Muscle of arm (tissue), 12 donors: ENCODE data around the gene SH3BP4. TPM values are rescaled to one million over a fixed set of nuclear protein-coding genes. Genes with fewer than 3 reads are reported as not detected.
A peak's percentile ranks its signal among the peaks of the same experiment; 100 is the strongest.

Experiments used
- DNase-seq: peaks from one replicate; pipeline ENCODE4 v3.0.0-alpha.2; 2013
- polyA plus RNA-seq, 12 donors: library from polyadenylated mRNA; unstranded; fragments of 120-200 nt; gene quantifications; one replicate each; pipeline ENCODE4 v1.2.1, GENCODE V29; 2013; ENCODE audit not compliant: insufficient read length in 12 of 12

SH3BP4 gene
- polyA plus RNA-seq, 12 donors = 14.7 to 34.0 (median 17.1) TPM; not detected in 1

DNA sequence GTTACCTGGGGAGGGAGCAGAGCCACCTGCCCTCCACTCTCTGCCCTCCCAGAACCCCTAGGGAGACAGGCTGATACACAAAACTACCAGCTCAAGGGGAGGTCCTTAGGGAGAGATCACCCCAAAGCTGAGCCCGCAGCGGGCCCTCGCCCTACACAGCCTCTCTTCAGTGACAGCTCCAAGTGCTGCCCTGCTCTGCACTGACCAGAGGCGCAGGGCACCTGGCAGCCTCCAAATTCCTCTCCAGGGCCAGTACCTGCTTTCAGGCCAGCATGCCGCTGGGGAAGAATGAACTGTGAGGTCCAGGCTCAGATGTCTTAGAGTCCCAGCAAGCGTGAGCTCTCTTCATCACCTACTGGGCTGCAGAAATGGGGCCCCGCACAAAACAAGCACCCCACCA is 11.3 kb upstream of the SH3BP4 start:
- DNase-seq = no peak

DNA sequence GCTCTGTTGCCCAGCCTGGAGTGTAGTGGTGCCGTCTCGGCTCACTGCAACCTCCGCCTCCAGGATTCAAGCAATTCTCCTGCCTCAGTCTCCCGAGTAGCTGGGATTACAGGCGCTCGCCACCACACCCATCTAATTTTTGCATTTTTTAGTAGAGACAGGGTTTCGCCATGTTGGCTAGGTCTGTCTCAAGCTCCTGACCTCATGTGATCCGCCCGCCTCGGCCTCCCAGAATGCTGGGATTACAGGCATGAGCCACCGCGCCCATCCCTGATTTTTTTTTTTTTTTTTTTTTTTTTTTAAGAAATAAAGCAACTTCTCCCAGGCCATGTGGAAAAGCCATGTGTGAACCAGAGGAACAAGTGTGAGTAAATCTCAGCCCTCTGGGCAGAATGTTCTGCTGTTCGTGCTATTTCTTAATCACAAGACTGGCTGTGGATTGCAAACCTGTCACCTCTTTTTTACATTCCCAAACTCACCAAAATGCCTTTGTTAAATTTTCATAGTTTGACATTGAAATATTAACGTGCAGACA is 6.4 kb upstream of the SH3BP4 start:
- no peak for DNase-seq

DNA sequence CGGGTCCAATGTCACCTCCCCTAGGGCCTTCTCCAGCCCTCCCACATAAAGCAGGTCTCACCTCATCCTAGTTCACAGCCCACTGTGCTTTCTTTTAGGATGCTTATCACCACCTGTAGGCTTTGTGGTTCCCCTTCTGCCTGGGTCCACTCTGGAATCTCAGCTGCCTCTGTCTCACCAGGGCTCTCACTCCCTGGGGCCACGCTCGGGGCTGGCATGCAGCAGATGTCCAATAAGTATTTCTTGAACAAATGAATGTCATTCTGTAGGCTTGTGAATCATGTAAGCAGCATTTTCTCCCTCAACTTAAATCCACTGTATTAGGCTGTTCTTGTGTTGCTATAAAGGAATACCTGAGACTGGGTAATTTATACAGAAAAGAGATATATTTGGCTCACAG is 4.3 kb upstream of the SH3BP4 start:
- DNase-seq = no peak

DNA sequence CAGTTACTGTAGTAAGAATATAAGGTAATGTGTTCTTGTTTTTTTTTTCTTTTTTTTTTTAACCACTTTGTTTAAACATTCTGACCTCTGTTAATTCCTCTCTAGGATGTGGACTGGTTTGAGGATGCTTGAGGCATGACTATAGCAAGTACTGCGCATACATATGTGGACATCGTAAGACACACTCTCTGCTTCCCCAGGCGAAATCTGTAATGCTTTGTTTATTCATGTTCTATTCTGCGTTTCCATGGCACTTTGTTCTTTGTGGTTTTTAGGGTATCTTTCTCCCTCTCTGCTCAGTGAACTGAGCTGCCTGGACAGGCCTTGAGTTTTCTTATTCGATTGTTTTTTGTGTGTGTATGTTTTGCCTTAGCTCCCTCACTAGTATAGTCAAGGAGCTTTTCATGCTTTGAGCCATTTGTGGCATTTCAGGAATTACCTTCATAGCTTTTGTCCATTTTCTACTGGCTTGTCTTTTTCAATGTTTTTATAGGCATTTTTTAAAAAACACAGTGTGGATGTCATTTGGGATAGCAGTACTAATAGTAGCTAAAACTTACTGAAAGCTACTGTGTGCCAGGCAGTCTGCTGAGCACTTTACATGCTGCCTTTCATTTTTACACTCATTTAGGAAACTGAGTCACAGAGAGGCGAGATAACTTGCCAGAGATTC is 1.9 kb upstream of the SH3BP4 start:
- DNase-seq = no peak

DNA sequence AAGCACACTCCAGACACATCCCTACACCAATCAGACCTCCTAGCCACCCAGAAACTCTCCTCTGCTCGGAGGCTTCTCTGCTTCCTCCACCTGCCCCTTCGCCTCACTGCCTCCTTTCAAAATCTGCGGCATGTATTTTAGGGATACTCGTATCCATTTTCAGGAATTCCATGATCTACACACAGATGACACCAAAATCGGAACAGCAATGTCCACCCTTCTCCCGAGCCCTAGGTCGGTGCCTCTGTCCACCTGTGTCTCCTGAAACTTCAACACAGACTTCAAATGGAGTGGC is 1.4 kb upstream of the SH3BP4 start:
- DNase-seq = no peak

DNA sequence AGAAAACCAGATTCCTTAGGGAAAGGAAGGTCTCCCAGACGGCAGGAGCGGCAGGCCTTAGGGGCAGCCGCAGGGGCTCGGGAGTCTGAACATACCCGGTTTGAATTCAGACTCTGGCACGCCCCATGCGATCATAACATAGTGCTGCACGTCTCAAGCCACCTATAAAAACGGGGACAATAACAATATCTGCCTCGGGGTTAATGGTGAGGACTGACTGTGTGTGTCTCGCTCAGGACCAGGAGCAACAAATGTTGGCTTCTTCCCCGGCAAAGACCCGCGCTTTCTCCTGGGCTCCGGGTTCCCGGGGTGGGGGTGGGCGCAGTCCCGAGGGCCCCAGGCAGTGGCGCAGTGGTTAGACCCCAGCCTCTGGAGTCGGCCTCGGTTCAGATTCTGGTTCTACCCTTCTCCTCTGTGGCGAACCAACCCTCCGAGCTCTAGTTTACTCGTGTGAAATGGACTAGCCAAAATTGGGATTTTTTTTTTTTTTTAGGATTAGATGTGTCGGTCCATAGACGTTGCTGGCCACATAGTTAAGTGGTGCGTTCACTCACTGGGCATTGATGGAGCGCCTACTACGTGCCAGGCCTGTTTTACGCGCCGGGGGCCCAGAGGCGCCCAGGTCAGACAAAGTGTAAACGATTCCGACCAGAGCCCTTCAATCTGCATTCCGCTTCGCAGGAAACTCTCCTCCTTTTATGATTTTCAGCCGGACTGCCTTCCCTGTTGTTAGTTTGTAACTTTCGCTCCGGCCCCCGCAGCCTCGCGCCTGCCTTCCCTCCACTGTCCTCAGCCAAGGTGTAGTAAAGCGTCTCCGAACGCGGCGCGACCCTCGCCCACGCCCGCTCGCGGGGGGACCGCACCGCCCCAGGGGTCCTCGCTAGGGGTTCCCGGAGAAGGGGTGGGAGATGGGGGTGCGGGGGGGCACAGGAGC is 820 bp upstream of the SH3BP4 start:
- DNase-seq = no peak

DNA sequence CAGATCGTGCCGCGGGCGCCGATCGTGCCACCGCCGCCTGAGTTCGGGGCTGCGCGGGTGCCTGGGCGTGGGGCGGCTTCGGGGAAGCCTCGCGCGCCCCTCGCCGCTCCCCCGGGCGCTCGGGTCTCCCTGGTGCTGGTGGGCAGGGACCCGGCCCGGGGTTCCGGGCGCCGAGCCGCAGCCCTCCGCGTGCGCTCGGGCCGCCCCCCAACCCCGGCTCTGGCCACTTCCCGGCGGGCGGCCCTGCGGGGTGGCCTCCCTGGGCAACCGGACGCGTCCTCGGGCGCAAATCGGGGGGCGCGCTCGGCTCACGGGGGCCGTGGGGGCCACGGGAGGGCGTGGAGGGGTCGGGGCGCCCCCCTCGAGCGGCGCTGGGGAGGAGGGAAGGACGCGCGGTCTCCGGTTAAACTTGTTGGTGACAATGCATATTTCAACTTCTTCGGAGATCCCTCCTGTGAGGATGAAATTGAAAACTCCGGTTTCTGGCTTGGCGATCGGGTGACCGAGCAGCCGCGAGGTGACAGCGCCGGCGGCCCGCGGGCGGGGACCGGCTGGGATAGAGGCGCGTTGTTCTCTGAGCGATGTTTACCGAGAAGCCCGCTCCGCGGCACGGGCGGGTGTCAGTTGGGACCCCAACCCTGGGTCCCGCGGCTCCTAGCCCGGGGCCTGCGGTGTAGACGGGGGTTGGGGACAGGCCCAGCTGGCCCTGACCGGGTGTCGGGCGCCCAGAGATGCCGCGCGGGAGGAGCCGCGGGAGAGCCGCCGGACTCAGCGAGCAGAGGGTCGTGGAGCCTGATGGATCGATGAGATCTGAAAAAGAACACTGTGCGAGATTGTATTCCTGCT is 676 bp downstream of the SH3BP4 start:
- no peak for DNase-seq

DNA sequence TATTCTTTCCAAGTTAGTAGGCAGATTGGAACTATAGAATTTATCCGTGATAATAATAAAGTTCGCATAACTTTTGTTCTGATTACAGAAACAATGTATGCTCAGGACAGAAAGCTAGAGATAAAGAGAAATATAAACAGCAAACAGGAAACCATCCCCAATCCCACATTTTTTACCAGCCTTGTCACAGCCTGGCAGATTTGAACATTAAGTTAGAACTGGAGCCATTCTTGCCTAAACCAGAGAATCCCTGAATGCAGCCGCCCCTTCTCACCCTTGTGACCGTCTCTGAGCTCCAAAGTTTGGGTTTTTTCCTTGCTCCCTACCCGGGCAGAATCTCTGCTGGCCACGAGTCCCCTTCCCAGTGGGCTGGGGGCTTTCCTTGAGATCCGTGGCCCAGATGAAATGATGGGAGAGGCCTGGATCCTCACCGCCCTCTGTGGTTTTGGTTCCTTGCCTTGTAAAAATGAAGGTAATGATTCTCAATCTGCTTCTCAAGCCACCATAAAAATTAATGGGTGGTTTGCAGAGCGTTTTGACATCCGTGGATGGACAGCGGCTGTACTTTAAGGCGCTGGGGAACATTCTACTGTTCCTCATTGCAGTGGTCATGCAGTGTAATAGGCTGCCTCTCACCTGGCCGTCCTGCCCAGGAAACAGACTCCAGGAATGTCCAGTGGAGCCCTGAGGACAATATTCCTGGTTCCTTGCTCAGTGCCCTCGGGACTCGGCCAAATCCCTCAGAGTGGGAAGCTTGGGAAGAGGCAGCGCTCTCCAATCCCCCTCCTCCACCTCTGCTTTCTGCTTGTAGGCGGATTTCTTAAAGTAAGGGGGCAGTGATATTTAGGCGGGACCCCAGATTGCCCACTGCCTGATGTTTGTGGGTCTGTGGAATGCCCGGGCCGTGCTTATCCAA is 1.6 kb downstream of the SH3BP4 start:
- no peak for DNase-seq

DNA sequence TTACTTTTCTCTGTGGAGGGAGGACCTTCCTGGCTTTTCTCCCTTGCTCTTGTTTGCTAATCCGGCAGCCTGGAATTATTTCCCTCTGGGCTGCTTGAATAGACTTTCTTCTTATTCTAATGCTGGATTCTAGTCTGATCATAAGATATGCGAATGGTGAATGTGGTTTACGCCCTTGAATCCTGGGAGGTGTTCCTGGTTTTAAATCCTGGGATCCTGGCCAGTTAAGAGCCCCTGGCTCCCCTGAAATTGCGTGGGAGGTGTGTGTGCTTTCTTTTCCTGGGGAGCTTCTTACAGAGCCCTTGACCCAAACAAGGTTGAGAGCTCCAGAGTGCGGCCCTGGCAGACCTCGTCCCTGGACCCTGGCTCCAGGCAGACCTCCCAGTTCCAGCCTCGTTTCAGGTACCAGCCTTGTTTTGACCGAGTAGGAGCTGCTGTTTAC is 2.8 kb downstream of the SH3BP4 start:
- DNase-seq = no peak

DNA sequence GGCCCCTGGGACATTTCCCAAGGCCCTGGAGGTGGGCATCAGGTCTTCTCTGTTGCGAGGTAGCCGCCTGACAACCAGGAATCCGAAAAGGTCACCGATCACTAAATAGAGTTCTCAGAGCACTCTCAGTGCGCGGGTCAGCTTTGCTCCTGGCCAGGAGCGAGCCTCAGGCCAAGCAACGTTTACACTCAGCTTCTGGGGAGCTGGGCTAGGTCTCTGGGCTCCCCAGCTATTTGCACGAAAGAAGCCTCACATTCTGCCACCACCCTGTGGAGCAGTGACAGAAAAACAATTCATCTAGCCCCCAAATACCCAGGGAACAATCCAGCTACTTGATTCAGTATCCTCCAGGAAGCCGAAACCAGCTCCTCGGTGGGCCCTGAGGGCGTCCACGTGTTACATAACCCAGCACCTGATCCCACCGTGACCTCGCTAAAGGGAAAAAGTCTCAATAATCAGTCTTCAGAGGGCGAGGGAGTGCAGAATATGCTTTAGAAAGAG is 3.3 kb downstream of the SH3BP4 start:
- DNase-seq = no peak

DNA sequence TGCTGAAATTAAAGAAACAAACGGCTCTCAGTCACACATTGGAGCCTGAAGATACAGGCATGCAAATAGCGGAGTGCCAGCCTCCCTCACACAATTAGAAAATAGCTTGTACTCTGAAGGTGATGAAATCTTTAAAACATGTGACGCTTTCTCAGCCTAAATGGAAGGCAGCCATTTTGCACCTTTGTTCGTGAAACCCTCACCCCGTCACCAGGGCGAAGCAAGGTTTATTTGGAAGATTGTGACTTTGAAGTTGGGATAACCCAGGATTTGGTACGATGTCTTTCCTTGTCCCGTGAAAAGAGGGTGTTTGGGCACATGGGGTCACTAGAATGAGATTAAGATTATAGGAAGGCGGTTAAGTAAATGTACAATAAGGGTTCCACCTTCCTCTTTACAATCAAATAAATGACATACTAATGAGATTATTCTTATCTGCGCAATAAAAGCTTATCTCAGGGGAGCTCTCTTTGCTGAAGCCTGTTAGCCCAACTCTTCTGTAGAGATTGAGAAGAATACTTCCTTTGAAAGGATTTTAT is 4.2 kb downstream of the SH3BP4 start:
- DNase-seq = no peak

DNA sequence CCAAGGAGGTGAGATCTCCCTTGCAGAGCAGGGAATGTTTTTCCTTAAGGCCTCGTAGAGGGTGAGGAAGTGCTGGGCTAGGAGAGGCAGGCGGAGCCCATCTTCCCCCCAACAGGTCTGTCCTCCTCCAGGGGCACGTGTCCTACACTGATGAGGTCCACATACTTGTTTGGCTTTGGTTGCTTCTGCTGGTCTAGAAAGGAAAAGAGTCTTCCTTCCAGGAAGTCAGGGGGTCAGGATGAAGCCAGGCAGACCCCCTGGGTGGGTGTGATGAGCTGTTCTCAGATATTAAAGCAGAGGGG is 6.0 kb downstream of the SH3BP4 start:
- no peak for DNase-seq

DNA sequence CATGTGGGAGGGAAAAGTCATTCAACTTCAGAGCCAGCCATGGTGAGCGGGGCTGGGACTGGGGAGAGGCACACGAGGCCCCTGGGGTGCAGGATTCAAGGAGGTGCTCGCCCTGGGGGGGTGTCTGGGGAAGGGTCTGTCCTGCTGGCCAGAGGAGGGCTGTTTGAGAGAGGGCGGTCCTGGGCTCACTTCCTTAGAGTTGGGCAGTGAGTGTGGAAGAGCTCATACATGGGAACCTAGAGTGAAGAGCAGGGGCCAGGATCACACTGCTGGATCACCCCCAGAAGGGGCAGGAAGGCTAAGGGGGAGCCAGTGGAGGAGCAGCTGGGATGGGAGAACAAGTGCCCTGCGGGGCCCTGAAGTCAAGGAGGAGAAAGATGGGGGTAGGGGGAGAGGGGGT is 6.5 kb downstream of the SH3BP4 start:
- no peak for DNase-seq

DNA sequence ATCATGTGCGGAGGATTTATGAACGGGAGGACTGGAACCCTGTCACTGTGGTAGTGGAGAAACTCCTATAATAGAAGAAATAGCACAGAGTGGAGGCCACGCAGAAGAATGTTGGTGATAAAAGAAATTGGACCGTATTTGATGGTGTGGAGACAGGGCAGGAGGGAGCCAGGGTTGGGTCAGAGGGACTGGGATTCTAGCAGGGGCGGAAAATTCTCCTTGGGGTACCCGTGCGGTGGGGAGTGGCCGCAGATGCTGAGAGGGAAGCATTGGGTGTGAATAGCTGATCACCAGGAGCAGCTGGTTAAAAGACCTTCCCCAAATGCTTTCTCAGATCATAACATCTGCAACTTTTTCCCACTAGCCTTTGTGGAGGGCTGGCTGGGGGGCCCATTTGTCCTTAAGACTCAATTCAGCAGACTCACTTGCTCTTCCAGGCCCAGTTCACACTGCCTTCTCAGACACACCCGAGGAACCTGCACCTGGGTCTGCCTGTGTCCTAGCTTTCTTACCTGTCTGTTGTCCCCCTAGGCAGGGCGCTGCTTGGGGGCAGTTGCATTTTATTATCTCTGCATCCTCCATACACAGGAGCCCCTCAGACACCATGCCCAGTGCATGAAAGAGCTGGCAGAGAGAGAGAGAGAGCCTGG is 7.1 kb downstream of the SH3BP4 start:
- no peak for DNase-seq

DNA sequence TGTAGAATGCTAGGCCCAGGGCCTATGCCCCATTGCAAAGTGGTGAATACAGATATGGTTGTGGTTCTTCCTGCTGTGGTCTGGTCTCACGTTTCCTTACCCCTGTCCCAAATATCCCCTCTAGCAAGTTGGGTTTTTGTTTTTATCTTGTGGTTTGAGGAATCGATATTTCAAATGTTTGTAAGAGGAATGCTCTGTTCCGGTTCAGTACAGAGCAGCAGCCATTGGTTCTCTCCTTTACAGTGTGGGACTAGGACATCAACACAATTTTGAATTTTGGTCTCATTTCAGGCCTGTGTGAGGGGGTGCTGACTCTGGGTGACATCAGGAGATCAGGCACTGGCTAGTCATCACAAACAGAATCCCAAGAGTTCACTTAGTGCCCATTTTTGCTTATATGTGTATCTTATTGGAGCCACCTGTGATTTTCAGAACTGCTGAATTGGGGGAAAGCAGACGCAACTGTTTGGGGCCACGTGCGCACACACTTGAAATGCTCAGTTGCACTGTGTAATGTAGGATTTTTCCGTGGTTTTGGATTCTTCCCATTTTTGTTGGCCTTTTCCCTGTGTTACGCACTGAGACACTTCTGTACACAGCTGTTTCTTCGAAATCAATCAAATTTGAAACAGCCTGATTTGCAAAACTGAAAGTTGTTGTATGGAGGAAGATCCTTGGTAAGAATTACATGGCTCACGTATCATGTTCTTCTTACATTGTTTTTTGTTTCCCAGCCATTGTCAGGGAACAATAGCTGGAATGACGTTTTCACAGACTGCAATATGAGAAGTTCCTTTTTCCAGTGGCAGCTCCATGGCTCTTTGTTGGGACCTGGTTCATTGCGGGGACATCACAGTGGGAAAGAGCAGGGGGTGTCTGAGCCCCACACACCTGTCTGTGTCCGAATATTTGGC is 8.6 kb downstream of the SH3BP4 start:
- peak; percentile 70 for DNase-seq

DNA sequence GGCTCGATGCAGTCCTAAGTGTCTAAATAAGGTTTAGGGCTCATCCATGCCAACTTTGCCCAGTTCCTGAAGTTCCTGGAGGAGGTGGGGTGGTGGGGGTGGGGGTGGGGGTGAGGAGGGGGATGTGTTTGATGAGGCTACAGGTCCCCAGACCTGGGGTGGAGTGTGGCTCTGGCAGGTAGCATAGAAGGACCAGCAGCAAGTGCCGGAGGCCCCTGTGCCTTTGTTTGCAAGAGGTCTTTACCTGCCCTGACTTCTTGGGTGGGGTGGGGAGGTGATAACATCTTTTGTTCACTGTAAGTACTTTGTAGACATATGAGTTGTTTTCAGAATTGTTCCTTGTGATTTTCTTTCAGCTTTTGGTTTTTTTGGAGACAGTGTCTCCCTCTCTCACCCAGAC is 10.0 kb downstream of the SH3BP4 start:
- DNase-seq = no peak

DNA sequence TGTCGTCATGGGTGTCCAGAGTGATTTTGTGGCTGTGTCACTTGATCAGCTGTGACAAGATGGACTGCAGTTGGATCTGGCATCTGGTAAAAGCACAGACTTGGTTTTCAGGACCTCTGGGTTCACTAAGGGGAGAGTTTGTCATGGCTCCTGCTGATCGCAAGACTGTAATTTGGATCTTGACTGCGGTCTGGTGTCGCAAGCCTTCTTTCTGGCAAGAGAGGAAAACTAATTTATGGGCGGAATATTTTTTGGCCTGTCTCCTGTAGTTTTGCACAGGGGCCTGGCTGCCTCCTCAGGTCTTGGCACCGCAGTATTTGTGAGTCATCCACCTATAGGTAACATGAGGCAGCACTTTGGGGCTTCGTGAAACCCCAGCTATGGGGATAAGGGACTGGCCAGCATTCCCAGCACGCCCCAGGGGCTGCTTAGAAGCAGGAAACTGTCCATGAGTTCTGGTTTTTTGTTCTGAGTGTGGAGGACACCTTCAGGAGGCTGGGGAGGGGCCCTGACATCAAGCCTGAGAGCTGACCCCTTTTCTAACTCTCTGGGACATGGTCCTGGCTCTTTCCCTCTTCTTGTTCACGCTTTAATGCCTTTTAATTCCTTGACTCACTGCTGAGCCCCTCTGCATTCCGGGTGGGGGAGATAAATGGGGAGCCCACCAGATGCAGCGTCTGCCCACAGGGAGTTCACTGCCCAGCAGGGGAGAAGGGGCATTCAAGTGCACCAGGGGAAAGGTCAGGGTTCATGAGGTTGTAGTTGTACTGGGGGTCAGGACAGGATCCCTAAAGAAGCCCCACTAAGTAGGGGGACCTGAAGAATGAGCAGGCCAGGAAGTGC is 12.2 kb downstream of the SH3BP4 start:
- peak; percentile 52 for DNase-seq
